ENCODE data around the gene SH3GL1.

The SH3GL1 gene

DNA sequence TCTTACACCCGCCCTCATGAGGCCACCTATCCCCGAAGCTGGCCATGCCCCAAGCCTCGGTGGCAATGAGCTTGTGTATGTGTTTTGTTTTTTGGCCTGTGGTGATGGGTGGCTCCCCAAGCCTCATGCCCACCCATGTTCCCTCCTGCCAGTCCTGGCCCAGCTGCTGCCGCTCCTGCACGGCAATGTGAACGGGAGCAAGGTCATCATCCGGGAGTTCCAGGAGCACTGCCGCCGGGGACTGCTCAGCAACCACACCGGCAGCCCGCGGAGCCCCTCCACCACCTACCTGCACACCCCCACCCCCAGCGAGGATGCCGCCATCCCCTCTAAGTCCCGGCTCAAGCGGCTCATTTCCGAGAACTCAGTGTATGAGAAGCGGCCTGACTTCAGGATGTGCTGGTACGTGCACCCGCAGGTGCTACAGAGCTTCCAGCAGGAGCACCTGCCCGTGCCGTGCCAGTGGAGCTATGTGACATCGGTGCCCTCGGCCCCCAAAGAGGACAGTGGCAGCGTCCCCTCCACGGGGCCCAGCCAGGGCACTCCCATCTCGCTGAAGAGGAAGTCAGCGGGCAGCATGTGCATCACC lies 32.7 kb upstream of the SH3GL1 start:
- H3K9me3 ChIP-seq (ENCODE audit: severe bottlenecking) = no peaks in the 10 kb centered on the region
- H3K27me3 ChIP-seq (ENCODE audit: insufficient read depth, low read depth, severe bottlenecking) = no peaks in the 10 kb centered on the region
- peaks cover 95% of the 10 kb centered on the region for H3K36me3 ChIP-seq
- no peak overlapping the region for H3K27ac ChIP-seq
- H3K4me3 ChIP-seq (ENCODE audit: low read depth, low read length) = no peak overlapping the region
- TF ChIP-seq, protein P1, sequence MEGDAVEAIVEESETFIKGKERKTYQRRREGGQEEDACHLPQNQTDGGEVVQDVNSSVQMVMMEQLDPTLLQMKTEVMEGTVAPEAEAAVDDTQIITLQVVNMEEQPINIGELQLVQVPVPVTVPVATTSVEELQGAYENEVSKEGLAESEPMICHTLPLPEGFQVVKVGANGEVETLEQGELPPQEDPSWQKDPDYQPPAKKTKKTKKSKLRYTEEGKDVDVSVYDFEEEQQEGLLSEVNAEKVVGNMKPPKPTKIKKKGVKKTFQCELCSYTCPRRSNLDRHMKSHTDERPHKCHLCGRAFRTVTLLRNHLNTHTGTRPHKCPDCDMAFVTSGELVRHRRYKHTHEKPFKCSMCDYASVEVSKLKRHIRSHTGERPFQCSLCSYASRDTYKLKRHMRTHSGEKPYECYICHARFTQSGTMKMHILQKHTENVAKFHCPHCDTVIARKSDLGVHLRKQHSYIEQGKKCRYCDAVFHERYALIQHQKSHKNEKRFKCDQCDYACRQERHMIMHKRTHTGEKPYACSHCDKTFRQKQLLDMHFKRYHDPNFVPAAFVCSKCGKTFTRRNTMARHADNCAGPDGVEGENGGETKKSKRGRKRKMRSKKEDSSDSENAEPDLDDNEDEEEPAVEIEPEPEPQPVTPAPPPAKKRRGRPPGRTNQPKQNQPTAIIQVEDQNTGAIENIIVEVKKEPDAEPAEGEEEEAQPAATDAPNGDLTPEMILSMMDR (IDR thresholded peaks at IDR 0.05; ENCODE audit: low read depth, low read length) = no peak
- DNase-seq = no peak

DNA sequence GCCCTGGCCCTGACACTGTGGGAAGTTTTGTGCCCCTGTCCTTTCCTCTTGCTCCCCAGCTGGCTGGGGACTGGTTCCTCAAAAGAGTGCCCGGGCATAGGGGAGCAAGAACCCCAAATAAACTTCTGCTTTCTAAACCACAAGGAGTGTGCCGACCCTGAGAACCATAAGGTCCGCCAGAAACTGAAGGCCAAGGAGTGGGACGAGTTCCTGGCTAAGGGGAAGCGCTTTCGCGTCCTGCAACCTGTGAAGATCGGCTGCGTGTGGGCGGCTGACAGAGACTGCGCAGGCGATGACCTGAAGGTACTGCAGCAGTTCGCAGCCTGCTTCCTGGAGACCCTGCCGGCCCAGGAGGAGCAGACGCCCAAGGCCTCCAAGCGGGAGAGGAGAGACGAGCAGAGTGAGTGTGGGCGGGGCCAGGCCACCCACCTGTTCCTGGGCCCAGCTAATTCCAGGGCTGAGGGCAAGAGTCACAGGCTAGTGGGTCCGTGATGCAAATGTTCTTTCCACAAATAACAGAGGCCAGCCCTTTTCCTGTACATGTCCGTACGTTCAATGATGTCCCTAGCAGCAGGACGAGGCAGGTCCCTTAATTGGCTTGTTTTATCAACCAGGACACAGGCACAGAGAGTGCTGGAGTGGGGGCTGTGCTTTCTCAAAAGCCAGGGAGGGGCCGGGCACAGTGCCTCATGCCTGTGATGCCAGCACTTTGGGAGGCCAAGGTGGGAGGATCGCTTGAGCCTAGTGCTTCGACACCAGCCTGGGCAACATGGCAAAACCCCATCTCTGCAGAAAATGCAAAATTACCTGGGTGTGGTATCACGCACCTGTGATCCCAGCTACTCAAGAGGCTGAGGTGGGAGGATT lies 31.7 kb upstream of the SH3GL1 start:
- Histone ChIP-seq H3K27ac (no peak overlapping the region), H3K4me3 (ENCODE audit: low read depth, low read length) (no peak overlapping the region), H3K27me3 (ENCODE audit: insufficient read depth, low read depth, severe bottlenecking) (no peaks in the 10 kb centered on the region), H3K36me3 (peaks cover 87% of the 10 kb centered on the region), H3K9me3 (ENCODE audit: severe bottlenecking) (no peaks in the 10 kb centered on the region)
- TF ChIP-seq, protein P1 (IDR thresholded peaks at IDR 0.05; ENCODE audit: low read depth, low read length) = no peak
- DNase-seq = no peak

DNA sequence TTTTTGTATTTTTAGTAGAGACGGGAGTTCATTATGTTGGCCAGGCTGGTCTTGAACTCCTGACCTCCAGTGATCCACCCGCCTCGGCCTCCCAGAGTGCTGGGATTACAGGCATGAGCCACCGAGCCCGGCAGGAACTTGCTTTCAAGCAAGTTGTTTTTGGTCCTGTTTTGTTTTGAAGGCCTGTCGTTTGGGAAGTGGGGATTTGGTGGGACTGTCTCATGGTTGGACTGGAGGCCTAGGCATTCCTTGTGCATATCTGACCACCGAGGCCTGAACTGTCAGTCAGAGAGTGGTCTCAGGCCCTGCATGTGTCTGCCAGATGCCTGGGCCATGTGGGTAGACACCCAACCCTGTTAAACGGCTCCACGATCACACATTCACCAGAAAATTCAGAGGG lies 30.9 kb upstream of the SH3GL1 start:
- no peak for DNase-seq
- peaks cover 84% of the 10 kb centered on the region for H3K36me3 ChIP-seq

DNA sequence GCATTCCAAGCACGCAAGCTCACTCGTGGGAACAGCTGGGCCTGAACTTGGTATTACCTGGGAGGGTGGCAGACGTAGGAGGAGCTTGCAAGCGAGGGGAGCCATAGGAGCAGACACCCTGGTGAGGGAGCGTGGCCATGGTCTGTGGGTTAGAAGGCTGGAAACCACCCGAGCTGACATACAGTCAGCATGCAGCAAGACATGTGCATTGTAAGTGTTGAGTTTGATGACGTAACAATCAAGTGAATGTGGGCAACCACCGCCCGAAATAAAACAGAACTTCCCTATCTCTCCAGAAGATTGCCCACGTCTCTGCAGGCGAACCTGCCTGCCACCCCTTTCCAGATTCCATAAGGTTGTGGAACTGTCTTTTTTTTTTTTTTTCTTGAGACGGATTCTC lies 30.4 kb upstream of the SH3GL1 start:
- H3K9me3 ChIP-seq (ENCODE audit: severe bottlenecking) = no peaks in the 10 kb centered on the region
- no peaks in the 10 kb centered on the region for H3K27me3 ChIP-seq (ENCODE audit: insufficient read depth, low read depth, severe bottlenecking)
- H3K4me3 ChIP-seq (ENCODE audit: low read depth, low read length) = no peak overlapping the region
- TF ChIP-seq, protein P1 (IDR thresholded peaks at IDR 0.05; ENCODE audit: low read depth, low read length) = no peak
- no peak for DNase-seq
- peaks cover 83% of the 10 kb centered on the region for H3K36me3 ChIP-seq
- H3K27ac ChIP-seq = no peak overlapping the region

More for the DNA sequence above, 30.9 kb upstream of the SH3GL1 start:
- TF ChIP-seq, protein P1 (IDR thresholded peaks at IDR 0.05; ENCODE audit: low read depth, low read length) = no peak
- H3K27ac ChIP-seq = no peak overlapping the region
- no peak overlapping the region for H3K4me3 ChIP-seq (ENCODE audit: low read depth, low read length)
- no peaks in the 10 kb centered on the region for H3K27me3 ChIP-seq (ENCODE audit: insufficient read depth, low read depth, severe bottlenecking)
- H3K9me3 ChIP-seq (ENCODE audit: severe bottlenecking) = no peaks in the 10 kb centered on the region

DNA sequence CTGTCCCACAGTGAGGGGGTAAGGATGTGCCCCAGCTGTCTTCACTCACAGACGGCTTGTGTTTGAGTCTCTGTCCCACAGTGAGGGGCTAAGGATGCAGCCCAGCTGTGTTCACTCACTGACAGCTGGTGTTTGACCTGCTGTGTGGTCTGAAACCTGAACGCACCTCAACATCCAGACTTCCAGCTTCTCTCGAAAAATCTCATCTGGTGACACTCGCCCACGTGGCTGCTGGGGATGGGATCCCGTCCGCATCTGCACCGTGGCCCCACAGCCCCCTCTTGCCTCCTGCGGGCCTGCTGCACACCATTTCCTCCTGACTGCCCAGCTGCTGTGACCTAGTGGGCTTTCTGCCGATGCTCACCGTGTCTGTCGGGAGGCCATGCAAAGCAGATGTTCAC lies 29.4 kb upstream of the SH3GL1 start:
- no peak for DNase-seq
- TF ChIP-seq, protein P1 (IDR thresholded peaks at IDR 0.05; ENCODE audit: low read depth, low read length) = no peak
- Histone ChIP-seq H3K36me3 (peaks cover 85% of the 10 kb centered on the region), H3K9me3 (ENCODE audit: severe bottlenecking) (no peaks in the 10 kb centered on the region), H3K4me3 (ENCODE audit: low read depth, low read length) (no peak overlapping the region), H3K27ac (no peak overlapping the region), H3K27me3 (ENCODE audit: insufficient read depth, low read depth, severe bottlenecking) (no peaks in the 10 kb centered on the region)
